Transverse colon (tissue), 4 donors: ENCODE measurements around the gene BPIFB3.

Experiments
- CTCF ChIP-seq, 5 experiments: fragments of 200-600 bp in 3 of 5; fragments of 450-650 bp in 2 of 5; sonication (generic) in 3 of 5; IDR thresholded peaks; 1 replicate in 2 of 5; 2 replicates in 3 of 5; pipeline ENCODE4 v1.5.1; 2016 to 2017; ENCODE audit warnings: antibody characterized with exemption in 5 of 5, inconsistent platforms in 3 of 5, mild to moderate bottlenecking in 2 of 5, moderate library complexity in 1 of 5
- POLR2AphosphoS5 ChIP-seq, 3 donors: sonication (generic); formaldehyde crosslinking; IDR thresholded peaks; one replicate each; pipeline ENCODE4 v1.6.1; 2016; ENCODE audit warnings: antibody characterized with exemption in 3 of 3

- TF ChIP-seq POLR2AphosphoS5 (IDR thresholded peaks at IDR 0.05) (no peak), CTCF (IDR thresholded peaks at IDR 0.05) (no peak)
These were observed 45.1 kb upstream of the BPIFB3 start for GRCh38 chr20:33008336-33009213.
